GM10266 (cell line): ENCODE results near the gene TJP3.
"Not testable (repeated sequence)": the region's sequence is repeated elsewhere in the genome, so short reads cannot be mapped to it uniquely, and the experiment has no call there.

Experiments used
- DNase-seq: peaks from one replicate; pipeline ENCODE4 v3.0.0; 2012; ENCODE audit errors: extremely low spot score
- CTCF ChIP-seq: IDR thresholded peaks from 2 replicates; pipeline ENCODE4 v1.5.1; 2012; ENCODE audit warnings: mild to moderate bottlenecking, low read depth; ENCODE audit not compliant: control insufficient read depth, insufficient read depth; ENCODE audit errors: missing control alignments

Gene TJP3

DNA sequence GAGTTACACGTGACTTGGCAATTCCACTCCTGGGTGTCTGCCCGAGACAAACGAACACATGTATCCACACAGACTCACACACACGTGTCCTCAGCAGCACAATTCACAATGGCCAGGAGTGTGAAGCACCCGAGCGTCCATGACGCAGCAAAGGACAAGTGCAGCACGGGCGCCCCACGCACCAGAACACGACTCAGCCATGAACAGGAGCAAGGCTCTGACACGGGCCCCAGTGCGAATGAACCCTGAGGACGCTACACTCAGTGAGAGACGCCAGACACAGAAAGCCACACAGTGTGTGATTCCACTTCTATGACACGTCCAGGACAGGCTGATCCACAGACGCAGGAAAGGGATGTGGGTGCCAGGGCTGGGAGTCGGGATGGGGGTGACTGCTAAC lies 44.3 kb upstream of the TJP3 start:
- DNase-seq = no peak
- TF ChIP-seq CTCF = no peak

- no peak for DNase-seq
- no peak for TF ChIP-seq CTCF
These were observed 43.1 kb upstream of the TJP3 start for GRCh38 chr19:3664879-3665642.

- DNase-seq = peak; percentile 91
- TF ChIP-seq CTCF = peak; percentile 92
These were observed 42.3 kb upstream of the TJP3 start for GRCh38 chr19:3665681-3666544.

DNA sequence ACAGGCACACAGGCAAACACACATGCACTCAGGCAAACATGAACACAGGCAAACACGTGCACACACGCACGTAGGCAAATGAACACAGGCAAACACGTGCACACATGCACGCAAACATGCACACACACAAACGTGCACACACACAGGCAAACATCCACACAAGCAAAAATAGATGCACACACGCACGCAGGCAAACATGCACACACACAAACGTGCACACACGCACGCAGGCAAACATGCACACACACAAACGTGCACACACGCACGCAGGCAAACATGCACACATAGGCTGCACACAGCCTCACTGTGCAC lies 41.7 kb upstream of the TJP3 start:
- DNase-seq = not testable (repeated sequence)

DNA sequence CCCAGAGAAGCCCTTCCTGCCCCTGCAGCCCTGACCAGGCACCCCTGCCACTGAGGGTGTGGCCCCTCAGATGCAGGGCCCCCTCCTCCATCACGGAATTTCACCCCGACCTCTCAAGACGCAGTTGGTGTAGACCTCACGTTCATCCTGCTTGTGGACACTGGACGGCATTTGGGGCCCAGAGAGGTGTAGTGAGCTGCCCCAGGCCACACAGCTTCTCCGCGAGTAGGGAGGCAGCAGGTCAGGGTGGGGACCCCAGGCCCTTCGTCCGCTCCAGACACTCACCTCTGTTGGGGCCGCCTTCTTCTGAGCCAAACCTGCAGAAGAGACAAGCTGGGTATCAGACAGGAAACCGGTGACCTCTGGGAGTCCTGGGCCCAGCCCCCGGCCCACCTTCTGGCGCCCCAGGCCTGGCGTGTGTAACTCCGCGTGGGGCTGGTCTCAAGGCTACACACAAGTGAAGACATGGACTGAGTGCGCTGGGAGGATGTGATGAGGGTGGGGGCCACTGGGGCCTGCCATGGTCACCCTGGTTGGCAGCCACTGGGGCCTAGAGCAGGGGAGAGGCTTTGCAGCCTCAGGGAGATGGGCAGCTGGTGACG lies 41.0 kb upstream of the TJP3 start:
- no peak for DNase-seq
- no peak for TF ChIP-seq CTCF

- DNase-seq = no peak
These were observed 40.4 kb upstream of the TJP3 start for GRCh38 chr19:3667766-3668165.

More at GRCh38 chr19:3667766-3668165, 40.4 kb upstream of the TJP3 start:
- TF ChIP-seq CTCF = no peak
